NB4 (cell line): ENCODE measurements around the gene ZNF594.
"Not testable (repeated sequence)": the region's sequence is repeated elsewhere in the genome, so short reads cannot be mapped to it uniquely, and the experiment has no call there.

Experiments
- DNase-seq: peaks from one replicate; pipeline ENCODE4 v3.0.0; 2010; ENCODE audit warnings: low read depth
- H3K4me3 ChIP-seq: one replicate; pipeline ENCODE4 v1.5.1; 2011; ENCODE audit warnings: mild to moderate bottlenecking, low read depth, low read length, moderate library complexity
- MAX ChIP-seq: IDR thresholded peaks from 2 replicates; pipeline ENCODE4 v1.6.1; 2011; ENCODE audit warnings: low read depth, low read length
- MYC ChIP-seq: IDR thresholded peaks from 2 replicates; pipeline ENCODE4 v1.6.1; 2011; ENCODE audit warnings: low read depth, low read length
- POLR2A ChIP-seq: IDR thresholded peaks from 2 replicates; pipeline ENCODE4 v1.6.1; 2011; ENCODE audit warnings: mild to moderate bottlenecking; ENCODE audit not compliant: insufficient read length; ENCODE audit errors: extremely low read depth
- TF ChIP-seq, protein P1 (sequence below): IDR thresholded peaks from one replicate; pipeline ENCODE4 v1.5.1; 2012; ENCODE audit warnings: low read depth, low read length

ZNF594 gene

GRCh38 chr17:5133311-5133710, 58.4 kb downstream of the ZNF594 start:
- TF ChIP-seq MYC: no peak
- no peak for TF ChIP-seq POLR2A
- TF ChIP-seq MAX: no peak
- TF ChIP-seq, protein P1, sequence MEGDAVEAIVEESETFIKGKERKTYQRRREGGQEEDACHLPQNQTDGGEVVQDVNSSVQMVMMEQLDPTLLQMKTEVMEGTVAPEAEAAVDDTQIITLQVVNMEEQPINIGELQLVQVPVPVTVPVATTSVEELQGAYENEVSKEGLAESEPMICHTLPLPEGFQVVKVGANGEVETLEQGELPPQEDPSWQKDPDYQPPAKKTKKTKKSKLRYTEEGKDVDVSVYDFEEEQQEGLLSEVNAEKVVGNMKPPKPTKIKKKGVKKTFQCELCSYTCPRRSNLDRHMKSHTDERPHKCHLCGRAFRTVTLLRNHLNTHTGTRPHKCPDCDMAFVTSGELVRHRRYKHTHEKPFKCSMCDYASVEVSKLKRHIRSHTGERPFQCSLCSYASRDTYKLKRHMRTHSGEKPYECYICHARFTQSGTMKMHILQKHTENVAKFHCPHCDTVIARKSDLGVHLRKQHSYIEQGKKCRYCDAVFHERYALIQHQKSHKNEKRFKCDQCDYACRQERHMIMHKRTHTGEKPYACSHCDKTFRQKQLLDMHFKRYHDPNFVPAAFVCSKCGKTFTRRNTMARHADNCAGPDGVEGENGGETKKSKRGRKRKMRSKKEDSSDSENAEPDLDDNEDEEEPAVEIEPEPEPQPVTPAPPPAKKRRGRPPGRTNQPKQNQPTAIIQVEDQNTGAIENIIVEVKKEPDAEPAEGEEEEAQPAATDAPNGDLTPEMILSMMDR: no peak
- no peak for DNase-seq
- H3K4me3 ChIP-seq: no peak overlapping the region

DNA sequence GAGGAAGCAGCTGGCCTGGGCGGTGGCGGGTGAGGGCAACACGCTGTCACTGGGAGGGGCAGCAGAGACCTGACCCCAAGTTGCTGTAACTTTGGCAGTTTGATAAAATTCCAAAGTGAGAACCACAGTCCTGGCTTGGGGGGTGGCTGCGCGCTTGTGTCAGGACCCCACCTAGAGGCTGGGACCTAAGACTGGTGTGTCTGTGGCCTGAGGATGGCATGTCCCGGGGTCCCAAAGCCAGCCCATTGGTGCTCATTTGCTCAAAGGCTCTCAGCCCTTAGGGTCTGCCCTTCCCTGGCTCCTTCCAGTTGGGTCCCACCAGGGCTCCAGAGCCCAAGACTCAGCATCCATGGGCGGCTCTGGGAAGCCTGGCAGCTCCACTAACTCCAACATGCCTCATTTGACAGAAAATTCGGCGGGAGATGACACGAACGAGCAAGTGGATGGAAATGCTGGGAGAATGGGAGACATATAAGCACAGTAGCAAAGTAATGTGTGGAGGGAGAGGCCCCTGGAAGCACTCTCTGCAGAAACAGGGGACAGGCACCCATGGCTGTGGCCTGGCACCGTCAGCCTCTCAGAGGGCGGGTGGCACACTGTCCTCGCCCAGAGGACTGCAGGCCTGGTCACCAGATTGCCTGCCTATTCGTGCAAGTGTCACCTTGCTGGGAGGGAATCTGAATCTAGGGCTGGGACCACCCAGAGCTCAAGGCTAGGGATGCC, 59.0 kb downstream of the ZNF594 start:
- not testable (repeated sequence) for H3K4me3 ChIP-seq, DNase-seq

DNA sequence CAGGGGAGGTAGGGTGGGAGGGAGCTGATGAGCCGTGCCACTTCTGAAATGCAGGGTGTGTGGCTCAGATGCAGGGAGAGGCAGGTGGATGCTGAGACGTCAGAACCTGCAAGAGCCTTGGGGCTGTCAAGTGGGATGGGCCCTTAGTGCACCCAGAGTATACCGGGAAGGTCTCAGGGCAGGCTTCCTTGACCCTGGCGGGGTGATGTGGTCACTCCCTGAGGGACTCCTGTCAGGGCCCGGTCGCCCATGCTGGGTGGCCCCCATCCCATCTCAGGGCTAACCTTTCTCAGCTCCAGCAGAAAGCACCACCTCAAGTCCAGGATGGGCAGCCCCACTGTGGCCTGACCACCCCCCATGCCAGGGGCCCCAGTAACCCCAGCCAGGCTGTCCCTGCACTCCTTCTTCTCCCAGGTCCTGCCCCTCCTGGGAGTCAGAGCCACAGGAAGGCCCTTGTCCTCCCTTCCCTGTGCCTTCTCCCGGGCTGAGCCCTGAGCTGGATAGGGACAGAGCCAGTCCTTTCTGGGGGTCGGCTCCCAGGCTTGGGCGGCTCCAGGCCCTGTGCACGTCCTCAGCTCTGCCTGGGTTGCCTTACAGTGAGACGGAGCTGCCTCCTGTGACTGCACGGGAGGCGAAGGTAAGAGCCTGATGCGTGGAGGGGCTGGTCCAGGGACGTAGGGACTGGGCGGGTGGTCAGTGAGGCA, 59.7 kb downstream of the ZNF594 start:
- not testable (repeated sequence) for DNase-seq, H3K4me3 ChIP-seq

- no peak overlapping the region for H3K4me3 ChIP-seq
- DNase-seq: no peak
- no peak for TF ChIP-seq POLR2A
- TF ChIP-seq MAX: no peak
- TF ChIP-seq MYC: no peak
- TF ChIP-seq, protein P1: no peak
Measured at GRCh38 chr17:5131146-5131715, 60.4 kb downstream of the ZNF594 start.

GRCh38 chr17:5130687-5131086, 61.0 kb downstream of the ZNF594 start:
- not testable (repeated sequence) for DNase-seq, H3K4me3 ChIP-seq

- DNase-seq, H3K4me3 ChIP-seq: not testable (repeated sequence)
Measured at GRCh38 chr17:5130261-5130660, 61.4 kb downstream of the ZNF594 start.

DNA sequence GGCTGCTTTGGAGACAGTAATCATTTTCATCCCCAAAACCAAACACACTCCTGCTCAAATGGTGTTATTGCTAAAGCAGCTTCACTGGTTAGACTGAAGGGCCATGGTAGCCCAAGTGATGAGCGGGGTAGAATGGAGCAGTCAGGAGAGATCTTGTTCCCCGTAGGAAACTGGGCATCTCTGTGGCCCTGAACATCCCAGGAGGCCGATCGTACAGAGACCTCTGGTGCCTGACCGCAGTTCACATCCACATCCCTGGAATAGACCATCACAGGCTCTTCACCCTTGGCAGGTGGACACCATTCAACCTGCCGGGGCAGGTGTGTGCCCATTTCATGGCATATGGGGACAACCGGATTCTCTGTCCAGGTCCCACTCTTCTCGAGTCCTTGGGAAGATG, 61.9 kb downstream of the ZNF594 start:
- DNase-seq, H3K4me3 ChIP-seq: not testable (repeated sequence)
